IMR-90 (cell line): ENCODE data around the gene PARVB. TPM values are rescaled to one million over a fixed set of nuclear protein-coding genes. Genes with fewer than 3 reads are reported as not detected.

Experiments used
- ATAC-seq: fragments of 200-7000 bp; cut with Tn5 transposase; 2 replicates; pipeline ENCODE4 v1.9.1; 2020; ENCODE audit warnings: low read depth, mild to moderate bottlenecking, moderate library complexity
- BruUV-seq: library from RNA; stranded (reverse); fragments of 400-500 nt; replicated peaks from 2 replicates; lab custom pipeline; 2021; lab: Mats Ljungman, UMichigan
- CTCF ChIA-PET: fragments of 300-600 bp; formaldehyde crosslinking; extraction: SDS; loops from one replicate; lab custom pipeline; 2021; ENCODE audit warnings: antibody characterized with exemption; lab: Yijun Ruan, JAX
- POLR2A ChIA-PET: fragments of 300-600 bp; sonication (Branson Sonifier 250); formaldehyde crosslinking; loops from one replicate; lab custom pipeline; 2022; ENCODE audit warnings: antibody characterized with exemption; ENCODE audit not compliant: unreplicated experiment; lab: Charles Lee
- DNase-seq: peaks from one replicate; pipeline ENCODE4 v3.0.0; 2013
- H2AFZ ChIP-seq: replicated peaks from 2 replicates; pipeline ENCODE3; 2013; ENCODE audit warnings: low read length, mild to moderate bottlenecking; ENCODE audit not compliant: poor library complexity
- H2AK5ac ChIP-seq: 2 replicates; pipeline ENCODE4 v1.6.1; 2013; ENCODE audit warnings: low read depth, low read length, inconsistent platforms
- H2AK9ac ChIP-seq: replicated peaks from 2 replicates; pipeline ENCODE3; 2013; ENCODE audit warnings: mild to moderate bottlenecking, low read depth, low read length, moderate library complexity; ENCODE audit not compliant: poor library complexity
- H2BK120ac ChIP-seq: 2 replicates; pipeline ENCODE4 v1.6.1; 2013; ENCODE audit warnings: low read depth, low read length, inconsistent platforms
- H2BK15ac ChIP-seq: 3 replicates; pipeline ENCODE4 v1.6.1; 2013; ENCODE audit warnings: low read depth, low read length, inconsistent platforms
- H2BK20ac ChIP-seq: 2 replicates; pipeline ENCODE4 v1.6.1; 2013; ENCODE audit warnings: low read depth, mild to moderate bottlenecking, inconsistent platforms, low read length, moderate library complexity
- H2BK5ac ChIP-seq: 2 replicates; pipeline ENCODE4 v1.6.1; 2013; ENCODE audit warnings: mild to moderate bottlenecking, low read depth, low read length, inconsistent platforms; ENCODE audit not compliant: poor library complexity, severe bottlenecking
- H3K14ac ChIP-seq: replicated peaks from 2 replicates; pipeline ENCODE4 v1.6.1; 2013; ENCODE audit warnings: low read depth, low read length, inconsistent platforms
- H3K18ac ChIP-seq: 2 replicates; pipeline ENCODE4 v1.6.1; 2013; ENCODE audit warnings: low read depth, low read length, control low read depth
- H3K23ac ChIP-seq: 2 replicates; pipeline ENCODE4 v1.6.1; 2013; ENCODE audit warnings: low read depth, low read length, inconsistent platforms
- H3K27ac ChIP-seq: 2 replicates; pipeline ENCODE4 v1.5.1; 2013; ENCODE audit warnings: mild to moderate bottlenecking, control low read depth, low read length; ENCODE audit not compliant: insufficient read depth
- H3K27me3 ChIP-seq: 2 replicates; pipeline ENCODE4 v1.6.1; 2013; ENCODE audit warnings: low read length; ENCODE audit not compliant: control insufficient read depth, insufficient read depth
- H3K36me3 ChIP-seq: 2 replicates; pipeline ENCODE4 v1.6.1; 2013; ENCODE audit warnings: low read length, mixed read lengths; ENCODE audit not compliant: control insufficient read depth, insufficient read depth
- H3K4ac ChIP-seq: 2 replicates; pipeline ENCODE4 v1.6.1; 2013; ENCODE audit warnings: low read depth, low read length, inconsistent platforms
- H3K4me1 ChIP-seq: 2 replicates; pipeline ENCODE4 v1.6.1; 2013; ENCODE audit warnings: low read length, mixed read lengths; ENCODE audit not compliant: control insufficient read depth, insufficient read depth
- H3K4me2 ChIP-seq: 2 replicates; pipeline ENCODE4 v1.6.1; 2013; ENCODE audit warnings: low read depth, mild to moderate bottlenecking, control low read depth, low read length, moderate library complexity
- H3K4me3 ChIP-seq: 2 replicates; pipeline ENCODE4 v1.5.1; 2013; ENCODE audit warnings: low read depth, mild to moderate bottlenecking, control low read depth, low read length, moderate library complexity; ENCODE audit not compliant: insufficient read depth
- H3K56ac ChIP-seq: 2 replicates; pipeline ENCODE4 v1.6.1; 2013; ENCODE audit warnings: low read length, inconsistent platforms; ENCODE audit not compliant: insufficient read depth; ENCODE audit errors: extremely low read depth
- H3K79me1 ChIP-seq, 2 experiments: 2 replicates each; pipeline ENCODE4 v1.6.1; 2013; ENCODE audit warnings: low read length in 2 of 2, inconsistent platforms in 1 of 2, low read depth in 1 of 2
- H3K9ac ChIP-seq: 2 replicates; pipeline ENCODE4 v1.6.1; 2013; ENCODE audit warnings: low read depth, low read length, control low read depth
- H3K9me1 ChIP-seq: 2 replicates; pipeline ENCODE4 v1.6.1; 2013; ENCODE audit warnings: low read length, inconsistent platforms; ENCODE audit not compliant: insufficient read depth
- H3K9me3 ChIP-seq: 2 replicates; pipeline ENCODE4 v1.6.1; 2013; ENCODE audit warnings: low read length; ENCODE audit not compliant: control insufficient read depth, insufficient read depth
- H4K20me1 ChIP-seq: 2 replicates; pipeline ENCODE4 v1.6.1; 2013; ENCODE audit warnings: low read length, inconsistent platforms; ENCODE audit not compliant: insufficient read depth
- H4K5ac ChIP-seq: 2 replicates; pipeline ENCODE4 v1.6.1; 2013; ENCODE audit warnings: mild to moderate bottlenecking, low read depth, low read length, control low read depth
- H4K8ac ChIP-seq, 2 experiments: 2 replicates each; pipeline ENCODE4 v1.6.1; 2013; ENCODE audit warnings: low read depth in 2 of 2, low read length in 2 of 2, control low read depth in 1 of 2, inconsistent platforms in 1 of 2
- H4K91ac ChIP-seq: 2 replicates; pipeline ENCODE4 v1.6.1; 2013; ENCODE audit warnings: low read depth, low read length, inconsistent platforms; ENCODE audit not compliant: insufficient read depth
- WGBS, 2 experiments: methylation state at CpG; one replicate each; pipeline versions ENCODE4 v1.1.5 to v1.1.7; 2013; ENCODE audit warnings: missing lambda C conversion rate in 2 of 2; ENCODE audit not compliant: insufficient read length in 1 of 2; ENCODE audit errors: extremely low coverage in 2 of 2; 5-methylcytosine and 5-hydroxymethylcytosine counted together
- dilution Hi-C: fragments of 300-500 bp; cut with HindIII; formaldehyde crosslinking; loops from one replicate; pipeline ENCODE4 v1.14.3; 2018; ENCODE audit warnings: low sequenced_read_pairs; ENCODE audit not compliant: unreplicated experiment
- in situ Hi-C: fragments of 300-500 bp; cut with MboI; formaldehyde crosslinking; loops from 3 replicates; pipeline ENCODE4 v1.14.3; 2019; ENCODE audit warnings: low sequenced_read_pairs, inconsistent platforms, mixed read lengths
- intact Hi-C: fragments of 100-400 bp; cut with micrococcal nuclease; formaldehyde crosslinking; loops from 2 replicates; pipeline ENCODE4 v1.10.0; 2022
- polyA plus RNA-seq, 3 experiments: library from polyadenylated mRNA; depleted of rRNA; stranded (reverse); fragments of >200 nt; gene quantifications; 2 replicates each; pipeline ENCODE4 v1.2.3, GENCODE V29; 2012; ENCODE audit warnings: low replicate concordance in 1 of 3
- total RNA-seq: library from RNA; depleted of rRNA; stranded (reverse); fragments of >200 nt; gene quantifications from 2 replicates; pipeline ENCODE4 v1.2.3, GENCODE V29; 2012
- TF ChIP-seq, protein P1 (sequence below): fragments of 150-350 bp; IDR thresholded peaks from 2 replicates; pipeline ENCODE4 v1.6.1; 2016; ENCODE audit warnings: low read depth, mild to moderate bottlenecking, low read length, moderate library complexity, borderline replicate concordance

PARVB gene
- total and polyA plus RNA-seq, 2 of the 4 experiments (the other 2 are of a cell fraction), result 44.3 to 53.9 TPM

GRCh38 chr22:44215287-44215686 is 191.2 kb downstream of the PARVB start:
- WGBS, 2 experiments, result no CpG with 5 or more reads among the region's 4 CpGs
- in situ Hi-C loops, result no loop called here
- H3K9me3 ChIP-seq, result peaks cover 4% of the 10 kb centered on the region
- H3K56ac ChIP-seq, result no peak overlapping the region
- no peaks in the 10 kb centered on the region for H3K79me1 ChIP-seq
- no peak overlapping the region for H3K14ac ChIP-seq
- no peaks in the 10 kb centered on the region for H3K36me3 ChIP-seq
- no peak overlapping the region for H2AK5ac ChIP-seq
- ATAC-seq (no peak), DNase-seq (no peak)
- H4K91ac ChIP-seq, result no peak overlapping the region
- H2AK9ac ChIP-seq, result no peak overlapping the region
- H4K5ac ChIP-seq, result no peak overlapping the region
- no peak overlapping the region for H3K27ac ChIP-seq
- peaks cover 10% of the 10 kb centered on the region for H3K27me3 ChIP-seq
- no peak overlapping the region for H3K4me3 ChIP-seq
- no peaks in the 10 kb centered on the region for H4K20me1 ChIP-seq
- no peak overlapping the region for H3K18ac ChIP-seq
- no peak overlapping the region for H3K4ac ChIP-seq
- dilution Hi-C loops, result no loop called here
- H3K4me1 ChIP-seq, result peaks cover 10% of the 10 kb centered on the region; the same call in 1 of the 2 replicates
- no peak overlapping the region for H2BK20ac ChIP-seq
- H3K4me2 ChIP-seq, result no peak overlapping the region
- no TSS peak for BruUV-seq
- no peaks in the 10 kb centered on the region for H3K9me1 ChIP-seq
- H2BK5ac ChIP-seq, result no peak overlapping the region
- no peak overlapping the region for H4K8ac ChIP-seq
- H2BK15ac ChIP-seq, result no peak overlapping the region
- no peak overlapping the region for H2AFZ ChIP-seq
- H3K9ac ChIP-seq, result no peak overlapping the region
- CTCF ChIA-PET, result no interaction called here
- H2BK120ac ChIP-seq, result no peak overlapping the region
- TF ChIP-seq, protein P1, sequence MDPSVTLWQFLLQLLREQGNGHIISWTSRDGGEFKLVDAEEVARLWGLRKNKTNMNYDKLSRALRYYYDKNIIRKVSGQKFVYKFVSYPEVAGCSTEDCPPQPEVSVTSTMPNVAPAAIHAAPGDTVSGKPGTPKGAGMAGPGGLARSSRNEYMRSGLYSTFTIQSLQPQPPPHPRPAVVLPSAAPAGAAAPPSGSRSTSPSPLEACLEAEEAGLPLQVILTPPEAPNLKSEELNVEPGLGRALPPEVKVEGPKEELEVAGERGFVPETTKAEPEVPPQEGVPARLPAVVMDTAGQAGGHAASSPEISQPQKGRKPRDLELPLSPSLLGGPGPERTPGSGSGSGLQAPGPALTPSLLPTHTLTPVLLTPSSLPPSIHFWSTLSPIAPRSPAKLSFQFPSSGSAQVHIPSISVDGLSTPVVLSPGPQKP, result no peak
- intact Hi-C loops, result no loop called here
- POLR2A ChIA-PET, result no interaction called here
- H3K23ac ChIP-seq, result no peak overlapping the region
